GM18858 (cell line): Measurements from ENCODE around the gene RMRP.
"Not testable (repeated sequence)": the region's sequence is repeated elsewhere in the genome, so short reads cannot be mapped to it uniquely, and the experiment has no call there.

Experiments
- ATAC-seq: cut with Tn5 transposase; IDR thresholded peaks from one replicate; pipeline ENCODE4 v1.9.1; 2021; ENCODE audit not compliant: unreplicated experiment

The RMRP gene

GRCh38 chr9:35646153-35646532, 11.7 kb downstream of the RMRP start:
- peak; percentile 9 for ATAC-seq

GRCh38 chr9:35645736-35646135, 12.1 kb downstream of the RMRP start:
- not testable (repeated sequence) for ATAC-seq

DNA sequence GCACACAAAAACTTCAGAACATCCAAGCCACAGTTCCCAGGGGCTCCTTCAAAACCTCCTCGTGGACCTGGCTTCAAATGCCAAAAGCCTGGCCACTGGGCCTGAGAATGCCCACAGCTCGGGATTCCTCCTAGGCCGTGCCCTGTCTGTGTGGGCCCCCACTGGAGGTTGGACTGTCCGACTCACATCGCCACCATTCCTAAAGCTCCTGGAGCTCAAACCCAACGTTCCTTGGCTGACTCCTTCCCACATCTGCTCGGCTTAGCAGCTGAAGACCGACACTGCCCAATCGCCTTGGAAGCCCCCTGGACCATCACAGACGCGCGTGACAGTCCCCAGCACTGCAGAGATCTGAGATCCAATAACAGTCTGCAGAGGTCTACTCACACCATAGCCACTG, 14.8 kb downstream of the RMRP start:
- ATAC-seq = no peak

- not testable (repeated sequence) for ATAC-seq
Measured at GRCh38 chr9:35641478-35641877, 16.3 kb downstream of the RMRP start.

- ATAC-seq = not testable (repeated sequence)
Measured at GRCh38 chr9:35640431-35640830, 17.4 kb downstream of the RMRP start.

DNA sequence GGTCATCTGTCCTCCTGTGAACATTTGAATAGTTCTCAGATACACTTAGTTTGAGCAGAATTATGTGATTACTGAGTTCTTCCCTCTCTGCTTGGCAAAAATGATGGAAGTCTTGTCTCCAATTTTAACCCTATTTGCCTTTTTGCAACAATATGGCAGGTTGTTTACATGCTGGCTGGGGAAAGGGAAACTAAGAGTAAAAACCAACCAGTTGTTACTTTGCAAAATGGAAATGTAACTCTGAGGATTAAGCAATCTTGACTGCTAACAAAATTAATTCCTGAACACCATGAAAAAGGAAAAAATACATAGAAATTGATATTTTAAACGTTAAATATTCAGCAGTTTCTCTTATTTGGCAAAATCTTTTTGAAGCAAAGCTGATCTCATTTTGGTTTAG, 18.2 kb downstream of the RMRP start:
- ATAC-seq = no peak

GRCh38 chr9:35639225-35639624, 18.6 kb downstream of the RMRP start:
- ATAC-seq = not testable (repeated sequence)

DNA sequence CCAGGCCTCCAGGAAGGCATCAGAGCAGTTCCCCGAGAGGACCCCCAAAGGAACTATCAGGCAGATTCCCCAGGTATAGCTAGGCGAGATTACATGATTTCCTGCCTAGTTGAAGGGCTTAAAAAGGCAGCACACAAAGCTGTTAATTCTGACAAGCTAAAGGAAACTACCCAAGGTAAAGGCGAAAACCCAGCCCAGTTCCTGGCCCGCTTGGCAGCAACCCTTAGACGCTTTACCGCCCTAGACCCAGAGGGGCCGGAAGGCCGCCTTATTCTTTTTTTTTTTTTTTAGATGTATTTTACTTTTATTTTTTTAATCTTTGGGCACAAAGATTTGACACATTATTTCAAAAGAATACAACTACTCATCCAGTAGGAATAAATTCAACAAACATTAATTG, 19.1 kb downstream of the RMRP start:
- not testable (repeated sequence) for ATAC-seq

- ATAC-seq = not testable (repeated sequence)
Measured at GRCh38 chr9:35637427-35637955, 20.3 kb downstream of the RMRP start.

GRCh38 chr9:35636877-35637246, 21.0 kb downstream of the RMRP start:
- ATAC-seq = not testable (repeated sequence)

DNA sequence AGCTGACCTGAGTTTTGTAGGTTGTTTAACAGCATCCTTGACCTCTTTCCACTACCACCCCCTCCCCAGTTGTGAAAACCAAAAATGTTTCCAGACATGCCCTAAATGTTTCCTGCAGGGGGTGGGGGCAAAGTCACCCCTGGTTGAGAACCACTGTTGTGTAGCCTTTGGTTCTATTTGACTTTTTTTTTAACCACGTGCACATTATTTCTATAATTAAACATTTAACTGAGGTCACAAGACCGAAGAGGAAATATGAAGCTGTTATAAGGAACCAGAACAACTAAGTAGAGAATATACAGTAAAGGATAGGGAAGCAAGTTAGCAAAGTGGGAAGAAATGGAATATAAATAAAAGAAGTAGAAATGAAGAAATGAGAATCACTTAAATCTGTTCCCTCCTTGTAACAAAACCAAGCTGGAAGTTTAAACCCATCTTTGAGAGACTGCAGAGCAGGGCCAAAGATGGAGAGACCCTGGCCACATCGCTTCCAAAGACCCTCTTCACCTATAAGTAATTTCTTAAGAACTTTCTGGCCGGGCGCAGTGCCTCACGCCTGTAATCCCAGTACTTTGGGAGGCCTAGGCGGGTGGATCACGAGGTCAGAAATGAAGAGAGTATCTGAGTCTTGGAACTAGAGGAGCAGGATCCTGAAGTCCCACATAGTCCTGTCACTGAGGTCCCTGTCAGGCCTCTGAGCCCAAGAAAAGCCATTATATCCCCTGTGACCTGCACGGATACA, 21.5 kb downstream of the RMRP start:
- ATAC-seq = no peak

GRCh38 chr9:35635730-35636129, 22.1 kb downstream of the RMRP start:
- ATAC-seq = no peak

DNA sequence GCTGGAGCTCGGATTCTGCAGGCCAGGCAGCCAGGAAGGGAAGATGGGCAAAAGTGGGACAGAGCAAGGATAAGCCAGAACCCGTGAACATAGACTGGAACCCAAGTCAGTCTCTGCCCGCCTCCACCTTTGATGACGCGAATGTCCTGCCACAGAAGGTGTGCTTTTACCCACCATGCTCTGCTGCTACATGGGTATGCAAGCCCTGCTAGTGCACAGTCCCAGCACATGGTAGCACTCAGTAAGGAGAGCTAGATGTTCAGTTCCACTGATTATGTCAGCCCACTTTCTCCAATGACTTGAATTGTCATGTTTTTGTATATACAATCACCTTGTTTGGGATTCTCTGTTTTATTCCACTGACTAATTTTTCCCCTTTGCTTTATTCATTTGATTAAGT, 28.2 kb downstream of the RMRP start:
- ATAC-seq = no peak

DNA sequence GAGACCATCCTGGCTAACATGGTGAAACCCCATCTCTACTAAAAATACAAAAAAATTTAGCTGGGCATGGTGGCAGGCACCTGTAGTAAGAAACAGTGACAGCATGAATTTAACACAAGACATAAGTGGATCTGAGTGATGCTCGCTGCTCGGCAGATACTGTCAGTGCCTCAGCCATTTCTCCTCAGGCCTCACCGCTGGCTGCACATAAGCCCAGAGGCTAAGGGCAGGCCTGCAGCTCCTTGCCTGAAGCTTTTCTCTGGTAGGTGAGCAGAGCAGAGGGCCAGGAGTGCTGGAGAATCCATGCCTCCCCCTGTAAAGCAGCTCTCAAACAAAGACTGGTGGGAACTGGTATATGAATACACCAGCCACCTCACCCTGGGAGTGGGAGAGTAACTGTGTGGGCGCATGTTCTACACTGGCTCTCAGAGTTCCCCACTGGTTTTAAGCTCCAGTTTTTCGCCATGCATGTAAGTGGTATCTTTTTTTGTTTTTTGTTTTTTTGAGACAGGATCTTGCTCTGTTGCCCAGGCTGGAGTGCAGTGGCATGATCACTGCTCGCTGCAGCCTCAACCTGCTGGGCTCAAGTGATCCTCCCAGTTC, 29.3 kb downstream of the RMRP start:
- ATAC-seq = no peak

- ATAC-seq = no peak
Measured at GRCh38 chr9:35627575-35627974, 30.2 kb downstream of the RMRP start.

DNA sequence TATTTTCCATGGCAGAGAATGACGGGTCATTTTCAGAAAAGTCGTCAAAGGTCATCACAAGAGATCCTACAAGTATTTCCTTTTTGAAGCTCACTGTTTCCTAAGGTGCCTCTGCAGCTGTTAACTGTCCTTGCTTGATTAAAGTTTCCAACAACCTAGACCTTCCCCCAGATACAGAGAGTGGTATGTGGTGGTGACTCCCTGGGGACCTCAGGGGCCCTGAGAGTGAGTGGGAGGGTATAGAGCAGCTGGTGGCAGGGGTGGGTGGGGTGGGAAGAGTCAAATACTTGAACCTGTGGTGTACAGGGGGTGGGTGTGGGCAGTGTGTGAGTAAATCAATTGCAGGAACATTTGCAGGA, 38.0 kb downstream of the RMRP start:
- ATAC-seq = peak; percentile 50

- peak; percentile 29 for ATAC-seq
Measured at GRCh38 chr9:35618854-35619799, 38.7 kb downstream of the RMRP start.

DNA sequence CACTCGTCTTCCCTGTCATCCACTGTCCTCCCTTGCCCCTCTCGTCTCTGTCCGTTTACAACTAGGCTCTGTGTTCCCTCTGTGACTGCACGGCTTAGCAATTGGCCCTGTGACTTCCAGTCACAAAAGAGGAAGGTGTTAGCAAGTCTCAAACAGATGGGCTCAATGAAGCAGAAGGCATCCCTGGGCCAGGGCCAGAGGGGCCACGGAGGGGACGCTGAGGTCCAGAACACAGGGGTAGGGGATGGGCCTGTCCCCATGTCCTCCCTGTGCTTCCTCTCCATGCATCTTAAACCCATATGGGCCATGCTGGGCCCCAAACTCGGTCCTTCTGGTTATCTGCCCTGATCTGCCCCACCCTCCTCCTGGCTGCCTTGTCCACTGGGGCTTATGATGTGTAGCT, 39.5 kb downstream of the RMRP start, which contains the start of gene CD72:
Gene CD72 (minus strand): TSS at position 89 of the 403 bp plus-strand sequence. CDS start 110 bp downstream, outside the sequence.
- no peak for ATAC-seq

DNA sequence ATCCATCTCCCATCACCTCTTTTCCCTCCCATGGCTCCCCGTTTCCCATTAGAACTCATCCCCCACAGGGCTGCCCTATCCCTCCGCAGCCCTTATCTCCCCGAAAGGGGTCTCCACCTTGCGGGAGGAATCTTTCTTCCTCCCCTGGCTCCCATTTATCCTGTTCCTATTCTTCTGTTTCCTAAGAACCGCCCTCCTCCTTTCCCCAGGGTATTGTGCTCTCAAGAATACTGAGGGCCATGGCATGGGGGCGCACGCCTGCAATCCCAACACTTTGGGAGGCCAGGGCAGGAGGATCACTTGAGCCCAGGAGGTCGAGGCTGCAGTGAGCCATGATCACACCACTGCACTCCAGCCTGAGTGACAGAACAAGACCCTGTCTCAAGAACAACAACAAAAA, 40.3 kb downstream of the RMRP start:
- no peak for ATAC-seq

DNA sequence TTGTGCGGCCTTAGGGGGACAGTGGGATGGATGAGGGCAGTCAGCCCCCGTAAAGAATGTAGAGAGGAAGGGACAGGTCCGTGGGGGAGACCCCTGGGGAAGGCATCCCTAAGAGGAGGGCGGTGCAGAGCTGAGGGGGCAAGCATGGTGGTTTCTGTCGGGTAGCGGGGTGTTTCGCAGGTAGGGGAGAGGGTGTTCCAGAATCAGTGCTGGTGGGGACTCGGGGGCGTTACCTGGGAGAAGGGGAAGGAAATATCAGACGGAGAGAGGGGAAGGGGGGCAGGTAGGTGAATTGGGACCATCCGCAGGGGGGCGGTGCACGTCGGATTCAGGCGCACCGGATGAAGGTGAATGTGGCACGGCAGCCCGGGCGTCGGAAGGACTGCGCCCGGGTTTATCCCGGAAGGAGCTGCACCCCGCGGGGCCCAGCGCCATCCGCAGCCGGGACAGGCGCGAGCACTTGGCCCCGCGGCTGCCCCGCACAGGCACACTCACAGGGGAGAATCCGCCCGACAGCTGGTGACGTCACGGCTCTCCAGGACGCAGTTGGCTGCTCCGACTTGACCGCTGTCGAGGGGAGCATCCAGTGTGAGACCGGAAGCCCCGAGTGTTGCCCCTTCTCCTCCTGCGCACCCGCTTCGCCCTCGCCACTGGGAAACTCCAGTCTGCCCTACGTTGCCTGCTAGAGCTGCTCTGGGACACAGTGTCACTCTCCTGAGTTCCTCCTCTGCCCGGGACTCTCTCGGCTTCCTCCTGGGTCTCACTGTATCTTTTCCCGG, 40.9 kb downstream of the RMRP start:
- peak; percentile 37 for ATAC-seq
